ENCODE data around the gene PDC. TPM values are rescaled to one million over a fixed set of nuclear protein-coding genes. Genes with fewer than 3 reads are reported as not detected.
"Not testable (repeated sequence)": the region's sequence is repeated elsewhere in the genome, so short reads cannot be mapped to it uniquely, and the experiment has no call there.

The PDC gene
- total and polyA plus RNA-seq, 11 donors, result not detected

- no peaks in the 10 kb centered on the region for H3K36me3 ChIP-seq
- no peaks in the 10 kb centered on the region for H3K27me3 ChIP-seq
- ATAC-seq, result no peak
- TF ChIP-seq POLR2A (IDR thresholded peaks at IDR 0.05), result no peak
- no peak for TF ChIP-seq CTCF (IDR thresholded peaks at IDR 0.05)
- no peaks in the 10 kb centered on the region for H3K4me1 ChIP-seq
- WGBS, 4 donors, result 79 to 88% (median 85%) methylated on average over 4 of the region's 4 CpGs
- H3K27ac ChIP-seq, result no peak overlapping the region
- no peaks in the 10 kb centered on the region for H3K9me3 ChIP-seq
- H3K4me3 ChIP-seq, result no peak overlapping the region
- DNase-seq, result no peak
- intact Hi-C loops (cut with DNase I), result no loop called here
These were observed 12.1 kb upstream of the PDC start for GRCh38 chr1:186473047-186473446.

- ATAC-seq, result no peak
- Histone ChIP-seq H3K4me3 (no peak overlapping the region), H3K27ac (no peak overlapping the region), H3K36me3 (no peaks in the 10 kb centered on the region), H3K4me1 (no peaks in the 10 kb centered on the region), H3K9me3 (no peaks in the 10 kb centered on the region), H3K27me3 (no peaks in the 10 kb centered on the region)
- WGBS, 4 donors, result 69 to 81% (median 79%) methylated on average over 2 of the region's 2 CpGs
- no peak for DNase-seq
- intact Hi-C loops (cut with DNase I), result no loop called here
- TF ChIP-seq CTCF (IDR thresholded peaks at IDR 0.05) (no peak), POLR2A (IDR thresholded peaks at IDR 0.05) (no peak)
These were observed 5.0 kb upstream of the PDC start for GRCh38 chr1:186465946-186466345.

GRCh38 chr1:186465491-186465890 is 4.6 kb upstream of the PDC start:
- H3K9me3 ChIP-seq; H3K4me1 ChIP-seq; ATAC-seq; H3K4me3 ChIP-seq; H3K27ac ChIP-seq; H3K36me3 ChIP-seq; DNase-seq; H3K27me3 ChIP-seq; intact Hi-C loops (cut with DNase I): not testable (repeated sequence)

GRCh38 chr1:186463926-186464325 is 3.0 kb upstream of the PDC start:
- Histone ChIP-seq H3K36me3 (no peaks in the 10 kb centered on the region), H3K27me3 (no peaks in the 10 kb centered on the region), H3K4me1 (no peaks in the 10 kb centered on the region), H3K4me3 (no peak overlapping the region), H3K9me3 (no peaks in the 10 kb centered on the region), H3K27ac (no peak overlapping the region)
- intact Hi-C loops (cut with DNase I), result no loop called here
- WGBS, 4 donors, result 69 to 78% (median 75%) methylated on average over 3 of the region's 3 CpGs
- DNase-seq (no peak), ATAC-seq (no peak)
- TF ChIP-seq POLR2A (IDR thresholded peaks at IDR 0.05), result no peak

- ATAC-seq (no peak), DNase-seq (no peak)
- H3K27ac ChIP-seq, result no peak overlapping the region
- no peaks in the 10 kb centered on the region for H3K36me3 ChIP-seq
- no peaks in the 10 kb centered on the region for H3K27me3 ChIP-seq
- no peak overlapping the region for H3K4me3 ChIP-seq
- TF ChIP-seq POLR2A (IDR thresholded peaks at IDR 0.05) (no peak), CTCF (IDR thresholded peaks at IDR 0.05) (no peak)
- 61 to 72% (median 68%) methylated on average over 5 of the region's 5 CpGs for WGBS, 4 donors
- intact Hi-C loops (cut with DNase I), result no loop called here
- H3K9me3 ChIP-seq, result no peaks in the 10 kb centered on the region
- no peaks in the 10 kb centered on the region for H3K4me1 ChIP-seq
These were observed 2.6 kb upstream of the PDC start for GRCh38 chr1:186463511-186463910.

GRCh38 chr1:186459161-186459560 is 1.8 kb downstream of the PDC start:
- WGBS, 4 donors, result 96 to 97% (median 97%) methylated on average over 14 of the region's 14 CpGs
- not testable (repeated sequence) for H3K27ac ChIP-seq, ATAC-seq

More at GRCh38 chr1:186459161-186459560, 1.8 kb downstream of the PDC start:
- H3K9me3 ChIP-seq; H3K36me3 ChIP-seq; DNase-seq; intact Hi-C loops (cut with DNase I); H3K27me3 ChIP-seq; H3K4me3 ChIP-seq: not testable (repeated sequence)
- H3K4me1 ChIP-seq, result peaks cover 0 to 12% (median 0%) of the 10 kb centered on the region in 12 donors

Measured in heart left ventricle (tissue), 16 donors.